GM23338 (cell line): ENCODE data around the gene TMEM145. TPM values are rescaled to one million over a fixed set of nuclear protein-coding genes. Genes with fewer than 3 reads are reported as not detected.

Source experiments
- ATAC-seq: fragments of 200-7000 bp; cut with Tn5 transposase; 3 replicates; pipeline ENCODE4 v1.9.1; 2020
- DNase-seq: peaks from one replicate; pipeline ENCODE4 v3.0.0-alpha.2; 2015; ENCODE audit warnings: low spot score
- H2AFZ ChIP-seq: fragments of 200-600 bp; sonication (generic); 2 replicates; pipeline ENCODE4 v1.8.0; 2016; ENCODE audit warnings: antibody characterized with exemption, mild to moderate bottlenecking, moderate library complexity
- H3F3A ChIP-seq: fragments of 200-600 bp; sonication (generic); replicated peaks from 2 replicates; pipeline ENCODE4 v1.8.0; 2017; ENCODE audit warnings: antibody characterized with exemption, mixed run types, low read depth
- H3K27ac ChIP-seq: fragments of 200-600 bp; sonication (generic); 2 replicates; pipeline ENCODE4 v1.6.1; 2016; ENCODE audit warnings: low read depth
- H3K27me3 ChIP-seq: fragments of 200-600 bp; sonication (generic); 2 replicates; pipeline ENCODE4 v1.8.0; 2016; ENCODE audit warnings: mild to moderate bottlenecking, mixed run types, moderate library complexity; ENCODE audit not compliant: insufficient read depth
- H3K36me3 ChIP-seq: fragments of 200-600 bp; sonication (generic); 2 replicates; pipeline ENCODE4 v1.8.0; 2016; ENCODE audit warnings: mild to moderate bottlenecking; ENCODE audit not compliant: insufficient read depth
- H3K4me1 ChIP-seq: fragments of 200-600 bp; sonication (generic); 2 replicates; pipeline ENCODE4 v1.8.0; 2016; ENCODE audit warnings: mild to moderate bottlenecking, moderate library complexity; ENCODE audit not compliant: insufficient read depth
- H3K4me2 ChIP-seq: fragments of 200-600 bp; sonication (generic); 2 replicates; pipeline ENCODE4 v1.7.1; 2017; ENCODE audit warnings: mixed run types
- H3K4me3 ChIP-seq: fragments of 200-600 bp; sonication (generic); 2 replicates; pipeline ENCODE4 v1.6.1; 2016; ENCODE audit warnings: mixed run types
- H3K79me2 ChIP-seq: fragments of 200-600 bp; sonication (generic); replicated peaks from 2 replicates; pipeline ENCODE4 v1.8.0; 2017; ENCODE audit warnings: mild to moderate bottlenecking; ENCODE audit not compliant: insufficient read depth
- H3K9me2 ChIP-seq: fragments of 200-600 bp; sonication (generic); 2 replicates; pipeline ENCODE4 v1.8.0; 2017; ENCODE audit not compliant: insufficient read depth
- H4K20me1 ChIP-seq: fragments of 200-600 bp; sonication (generic); replicated peaks from 2 replicates; pipeline ENCODE4 v1.8.0; 2017; ENCODE audit warnings: mild to moderate bottlenecking; ENCODE audit not compliant: insufficient read depth
- H3K27ac Mint-ChIP-seq: 2 replicates; pipeline ENCODE4 v1.8.0; 2020; ENCODE audit warnings: inconsistent platforms, mild to moderate bottlenecking, moderate library complexity, mixed read lengths
- H3K27me3 Mint-ChIP-seq: 3 replicates; pipeline ENCODE4 v1.8.0; 2022; ENCODE audit warnings: low read depth, mild to moderate bottlenecking, moderate library complexity, mixed read lengths, inconsistent platforms; ENCODE audit not compliant: insufficient read depth, poor library complexity
- H3K36me3 Mint-ChIP-seq: 3 replicates; pipeline ENCODE4 v1.8.0; 2021; ENCODE audit warnings: low read depth, mild to moderate bottlenecking, inconsistent platforms, moderate library complexity, mixed read lengths
- H3K4me1 Mint-ChIP-seq: 3 replicates; pipeline ENCODE4 v1.8.0; 2020; ENCODE audit warnings: mild to moderate bottlenecking, inconsistent platforms, mixed read lengths
- H3K4me3 Mint-ChIP-seq: 3 replicates; pipeline ENCODE4 v1.8.0; 2021; ENCODE audit warnings: moderate library complexity, mild to moderate bottlenecking, inconsistent platforms, mixed read lengths
- H3K9me3 Mint-ChIP-seq: 3 replicates; pipeline ENCODE4 v1.8.0; 2020; ENCODE audit warnings: moderate library complexity, mild to moderate bottlenecking, inconsistent platforms, mixed read lengths
- ETS1 ChIP-seq: IDR thresholded peaks from 2 replicates; pipeline ENCODE4 v1.6.1; 2016; ENCODE audit warnings: antibody characterized with exemption
- EZH2 ChIP-seq: fragments of 200-600 bp; sonication (generic); IDR thresholded peaks from one replicate; pipeline ENCODE4 v1.8.0; 2017; ENCODE audit warnings: antibody characterized with exemption, mild to moderate bottlenecking, low read depth; ENCODE audit not compliant: unreplicated experiment
- EZH2phosphoT487 ChIP-seq: fragments of 200-600 bp; sonication (generic); IDR thresholded peaks from one replicate; pipeline ENCODE4 v1.8.1; 2018; ENCODE audit warnings: antibody characterized with exemption; ENCODE audit not compliant: unreplicated experiment
- NANOG ChIP-seq: IDR thresholded peaks from 2 replicates; pipeline ENCODE4 v1.6.1; 2016; ENCODE audit warnings: antibody characterized with exemption, borderline replicate concordance
- POLR2AphosphoS5 ChIP-seq: IDR thresholded peaks from 2 replicates; pipeline ENCODE4 v1.6.1; 2016; ENCODE audit warnings: antibody characterized with exemption, low read depth
- ZNF331 ChIP-seq: fragments of 250-450 bp; sonication (Bioruptor Pico); IDR thresholded peaks from 2 replicates; pipeline ENCODE4 v1.5.0; 2020; ENCODE audit warnings: low read depth, mild to moderate bottlenecking, moderate library complexity
- ZNF462 ChIP-seq: fragments of 250-450 bp; sonication (Bioruptor Pico); IDR thresholded peaks from 2 replicates; pipeline ENCODE4 v1.5.0; 2020; ENCODE audit warnings: mild to moderate bottlenecking, moderate library complexity
- polyA plus RNA-seq: library from polyadenylated mRNA; unstranded; fragments of >200 nt; fragmentation: Nextera tagmentation; extraction: Ambion mirVana; gene quantifications from 2 replicates; pipeline ENCODE4 v1.2.1, GENCODE V29; 2016
- total RNA-seq: library from RNA; depleted of rRNA; stranded (reverse); fragments of >200 nt; shearing (Covaris generic); gene quantifications from 2 replicates; pipeline ENCODE4 v1.2.3, GENCODE V29; 2014

The TMEM145 gene
- total and polyA plus RNA-seq, 2 experiments from 2014 or later = 1.9 to 5.4 TPM

DNA sequence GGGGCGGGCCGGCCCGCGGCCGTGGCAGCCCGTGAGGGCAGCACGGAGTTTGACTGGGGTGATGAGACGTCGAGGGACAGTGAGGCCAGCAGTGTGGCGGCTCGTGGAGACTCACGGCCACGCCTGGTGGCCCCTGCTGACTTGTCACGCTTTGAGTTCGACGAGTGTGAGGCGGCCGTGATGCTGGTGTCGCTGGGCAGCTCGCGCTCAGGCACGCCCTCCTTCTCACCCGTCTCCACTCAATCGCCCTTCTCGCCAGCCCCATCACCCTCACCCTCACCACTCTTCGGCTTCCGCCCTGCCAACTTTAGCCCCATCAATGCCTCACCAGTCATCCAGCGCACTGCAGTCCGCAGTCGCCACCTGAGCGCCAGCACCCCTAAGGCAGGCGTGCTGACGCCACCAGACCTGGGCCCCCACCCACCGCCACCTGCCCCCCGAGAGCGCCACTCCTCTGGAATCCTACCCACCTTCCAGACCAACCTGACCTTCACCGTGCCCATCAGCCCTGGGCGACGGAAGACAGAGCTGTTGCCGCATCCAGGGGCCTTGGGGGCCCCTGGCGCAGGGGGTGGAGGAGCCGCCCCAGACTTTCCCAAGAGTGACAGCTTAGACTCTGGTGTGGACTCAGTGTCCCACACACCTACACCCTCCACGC is 39.6 kb upstream of the TMEM145 start (continued):
- no peak for TF ChIP-seq ZNF462 (CRISPR knock-in tag)
- no peak for TF ChIP-seq ETS1
- no peak for TF ChIP-seq EZH2phosphoT487

DNA sequence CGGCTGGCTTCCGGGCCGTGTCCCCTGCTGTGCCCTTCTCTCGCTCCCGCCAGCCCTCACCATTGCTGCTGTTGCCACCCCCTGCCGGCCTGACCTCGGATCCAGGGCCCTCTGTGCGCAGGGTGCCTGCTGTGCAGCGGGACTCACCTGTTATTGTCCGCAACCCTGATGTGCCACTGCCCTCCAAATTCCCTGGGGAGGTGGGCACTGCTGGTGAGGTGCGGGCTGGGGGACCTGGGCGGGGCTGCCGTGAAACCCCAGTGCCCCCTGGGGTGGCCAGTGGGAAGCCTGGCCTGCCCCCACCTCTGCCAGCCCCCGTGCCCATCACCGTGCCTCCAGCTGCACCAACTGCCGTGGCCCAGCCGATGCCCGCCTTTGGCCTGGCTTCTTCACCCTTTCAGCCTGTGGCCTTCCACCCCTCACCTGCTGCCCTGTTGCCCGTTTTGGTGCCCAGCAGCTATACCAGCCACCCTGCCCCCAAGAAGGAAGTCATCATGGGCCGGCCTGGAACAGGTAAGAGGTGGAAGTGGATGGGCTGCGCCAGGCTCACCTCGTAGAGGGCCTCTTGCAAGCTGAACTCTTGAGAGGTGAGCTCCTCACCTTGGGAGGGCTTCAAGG is 38.9 kb upstream of the TMEM145 start:
- Histone ChIP-seq H3K79me2 (peaks cover 6% of the 10 kb centered on the region; the same call in 1 of the 2 replicates), H3K9me2 (no peaks in the 10 kb centered on the region), H3K4me3 (no peak overlapping the region), H3K36me3 (no peaks in the 10 kb centered on the region), H4K20me1 (0 out of 2 replicates have a peak, but pooled peaks cover 3% of the 10 kb centered on the region), H3K4me2 (no peak overlapping the region), H3K4me1 (peaks cover 6% of the 10 kb centered on the region; the same call in 1 of the 2 replicates), H2AFZ (no peak overlapping the region), H3K27ac (no peak overlapping the region), H3K27me3 (no peaks in the 10 kb centered on the region), H3F3A (no peaks in the 10 kb centered on the region)
- Mint-ChIP-seq H3K4me1 (peaks cover 29% of the 10 kb centered on the region), H3K9me3 (no peaks in the 10 kb centered on the region; the same call in 2 of the 3 replicates), H3K36me3 (peaks cover 13% of the 10 kb centered on the region; the same call in 2 of the 3 replicates), H3K4me3 (no peak overlapping the region), H3K27me3 (peaks cover 6% of the 10 kb centered on the region), H3K27ac (no peak overlapping the region)
- ATAC-seq (no peak), DNase-seq (no peak)
- TF ChIP-seq POLR2AphosphoS5 (no peak), NANOG (no peak), ZNF462 (CRISPR knock-in tag) (no peak), ZNF331 (CRISPR knock-in tag) (no peak), EZH2 (no peak)
